ENCODE results near the gene CHST7. TPM values are rescaled to one million over a fixed set of nuclear protein-coding genes. Genes with fewer than 3 reads are reported as not detected.

The CHST7 gene
- total and polyA plus RNA-seq, 2 of the 4 experiments (the other 2 are of a cell fraction), result 2.9 to 4.8 TPM

- Histone ChIP-seq H3K18ac (ENCODE audit: low read depth, low read length) (no peak overlapping the region), H4K8ac (ENCODE audit: low read depth in 2 of 2, low read length in 2 of 2) (0 out of 4 replicates have a peak overlapping the region, but pooled peaks of 1 of the 2 experiments have one; percentile 16), H3K23ac (ENCODE audit: low read depth, low read length) (no peak overlapping the region), H3K36me3 (ENCODE audit: control insufficient read depth, insufficient read depth, low read length) (no peaks in the 10 kb centered on the region), H3K27ac (ENCODE audit: insufficient read depth, low read length) (0 out of 2 replicates have a peak overlapping the region, but pooled peaks have one; percentile 13), H2AK5ac (ENCODE audit: low read depth, low read length) (no peak overlapping the region), H2AK9ac (replicated peaks; ENCODE audit: low read depth, low read length, poor library complexity) (no peak overlapping the region), H3K27me3 (ENCODE audit: control insufficient read depth, insufficient read depth, low read length) (no peaks in the 10 kb centered on the region), H3K79me1 (ENCODE audit: low read depth in 1 of 2, low read length in 2 of 2) (peaks cover 7 to 37% of the 10 kb centered on the region in 2 experiments; a peak in 2 of 4 replicates), H2BK120ac (ENCODE audit: low read depth, low read length) (0 out of 2 replicates have a peak overlapping the region, but pooled peaks have one; percentile 11), H4K91ac (ENCODE audit: insufficient read depth, low read depth, low read length) (no peak overlapping the region; the same call in 1 of the 2 replicates), H2BK20ac (ENCODE audit: low read depth, low read length) (no peak overlapping the region), H3K56ac (ENCODE audit: extremely low read depth, insufficient read depth, low read length) (no peak overlapping the region), H3K9me3 (ENCODE audit: control insufficient read depth, insufficient read depth, low read length) (no peaks in the 10 kb centered on the region), H4K5ac (ENCODE audit: low read depth, low read length) (no peak overlapping the region), H2BK15ac (ENCODE audit: low read depth, low read length) (no peak overlapping the region), H2BK5ac (ENCODE audit: low read depth, low read length, poor library complexity, severe bottlenecking) (no peak overlapping the region), H3K4ac (ENCODE audit: low read depth, low read length) (peak overlapping the region; percentile 42; the same call in 1 of the 2 replicates), H3K4me3 (ENCODE audit: insufficient read depth, low read depth, low read length) (peak overlapping the region; percentile 22; the same call in 1 of the 2 replicates), H2AFZ (replicated peaks; ENCODE audit: low read length, poor library complexity) (no peak overlapping the region), H4K20me1 (ENCODE audit: insufficient read depth, low read length) (no peaks in the 10 kb centered on the region), H3K9ac (ENCODE audit: low read depth, low read length) (no peak overlapping the region), H3K4me2 (ENCODE audit: low read depth, low read length) (peak overlapping the region; percentile 70), H3K14ac (replicated peaks; ENCODE audit: low read depth, low read length) (0 out of 2 replicates have a peak overlapping the region, but pooled peaks have one; percentile 13), H3K4me1 (ENCODE audit: control insufficient read depth, insufficient read depth, low read length) (peaks cover 2% of the 10 kb centered on the region; the same call in 1 of the 2 replicates), H3K9me1 (ENCODE audit: insufficient read depth, low read length) (0 out of 2 replicates have a peak, but pooled peaks cover 3% of the 10 kb centered on the region)
- CTCF ChIA-PET, result no interaction called here
- POLR2A ChIA-PET (ENCODE audit: unreplicated experiment), result no interaction called here
- intact Hi-C loops (cut with micrococcal nuclease) (loop anchor here (5.0 kb wide), 1 partner anchor 221 kb away; no protein-coding TSS in a partner anchor), dilution Hi-C loops (cut with HindIII; ENCODE audit: low sequenced_read_pairs, unreplicated experiment) (no loop called here), in situ Hi-C loops (cut with MboI; ENCODE audit: low sequenced_read_pairs) (no loop called here)
- DNase-seq, result peak; percentile 40
- TF ChIP-seq SMC3 (IDR thresholded peaks at IDR 0.05; ENCODE audit: low read depth, low read length) (no peak), ELK1 (IDR thresholded peaks at IDR 0.05; ENCODE audit: borderline replicate concordance, low read depth, low read length) (no peak), CHD1 (IDR thresholded peaks at IDR 0.05; ENCODE audit: low read depth, low read length) (no peak), CEBPB (IDR thresholded peaks at IDR 0.05; ENCODE audit: low read depth, low read length) (peak; percentile 81), USF2 (IDR thresholded peaks at IDR 0.05; ENCODE audit: low read depth, low read length) (no peak), RAD21 (IDR thresholded peaks at IDR 0.05; ENCODE audit: low read length) (no peak), NFE2L2 (IDR thresholded peaks at IDR 0.05; ENCODE audit: low read depth, low read length) (no peak), BHLHE40 (IDR thresholded peaks at IDR 0.05; ENCODE audit: low read depth, low read length) (no peak)
- BruUV-seq (replicated peaks), result no TSS peak
- WGBS, 2 experiments (ENCODE audit: extremely low coverage in 2 of 2, insufficient read length in 1 of 2), result 0% methylated on average over 3 of the region's 6 CpGs; no CpG with 5 or more reads in 1 of the 2 experiments
- ATAC-seq (ENCODE audit: low read depth), result no peak
Observed at GRCh38 chrX:46575991-46576392, 2.4 kb downstream of the CHST7 start.
